Kidney (tissue), 14 donors: ENCODE data around the gene GPR55. TPM values are rescaled to one million over a fixed set of nuclear protein-coding genes. Genes with fewer than 3 reads are reported as not detected.

ENCODE experiments used
- DNase-seq, 5 donors: peaks; one replicate each; pipeline ENCODE4 v3.0.0-alpha.2; 2013 to 2020
- FAIRE-seq: peaks from 2 replicates; lab custom pipeline; 2012; peaks lifted over from hg19 to GRCh38; lab: Jason Lieb, UNC
- H3K27ac ChIP-seq, 2 donors: one replicate each; pipeline ENCODE4 v1.7.0; 2013; ENCODE audit warnings: low read depth in 2 of 2, low read length in 2 of 2, inconsistent platforms in 1 of 2
- H3K27me3 ChIP-seq: one replicate; pipeline ENCODE4 v1.7.1; 2013; ENCODE audit warnings: low read length, inconsistent platforms; ENCODE audit not compliant: control insufficient read depth, insufficient read depth
- H3K36me3 ChIP-seq, 3 donors: one replicate each; pipeline versions ENCODE4 v1.7.0 to v1.7.1; 2013; ENCODE audit warnings: low read length in 3 of 3, control low read depth in 1 of 3, inconsistent platforms in 1 of 3; ENCODE audit not compliant: insufficient read depth in 3 of 3, control insufficient read depth in 2 of 3
- H3K4me1 ChIP-seq, 3 donors: one replicate each; pipeline versions ENCODE4 v1.7.0 to v1.7.1; 2013; ENCODE audit warnings: low read length in 3 of 3, inconsistent platforms in 1 of 3, low read depth in 1 of 3; ENCODE audit not compliant: control insufficient read depth in 2 of 3, insufficient read depth in 2 of 3
- H3K4me3 ChIP-seq, 3 donors: one replicate each; pipeline versions ENCODE4 v1.7.0 to v1.8.1; 2013; ENCODE audit warnings: low read length in 3 of 3, control low read depth in 1 of 3, inconsistent platforms in 1 of 3
- H3K9ac ChIP-seq, 3 donors: one replicate each; pipeline versions ENCODE4 v1.7.0 to v1.7.1; 2013; ENCODE audit warnings: low read length in 3 of 3, control low read depth in 1 of 3, inconsistent platforms in 1 of 3
- H3K9me3 ChIP-seq, 3 donors: one replicate each; pipeline versions ENCODE4 v1.7.0 to v1.7.1; 2013; ENCODE audit warnings: low read length in 3 of 3, control low read depth in 1 of 3, inconsistent platforms in 1 of 3; ENCODE audit not compliant: control insufficient read depth in 2 of 3, insufficient read depth in 1 of 3
- CTCF ChIP-seq: IDR thresholded peaks from 3 replicates; pipeline ENCODE4 v1.5.1; 2012; ENCODE audit warnings: mild to moderate bottlenecking, moderate library complexity, borderline replicate concordance; ENCODE audit not compliant: insufficient read depth; ENCODE audit errors: extremely low read depth
- intact Hi-C: fragments of 100-400 bp; cut with DNase I; formaldehyde crosslinking; loops from one replicate; pipeline ENCODE4 v1.11.1; 2022
- polyA plus RNA-seq: library from polyadenylated mRNA; stranded (reverse); fragments of 350-450 nt; fragmentation: Illumina TruSeq; extraction: RNeasy Lipid Tissue Mini Kit (QIAGEN cat#74804); gene quantifications from one replicate; pipeline ENCODE4 v1.2.3, GENCODE V29; 2014; ENCODE audit warnings: low read depth, low replicate concordance; ENCODE audit not compliant: insufficient read depth
- total RNA-seq: library from RNA; stranded (reverse); fragmentation: NEBNext Ultra II Directional; extraction: Animal tissue kit (Norgen Biotek cat#: 25700); gene quantifications from one replicate; pipeline ENCODE4 v1.2.1, GENCODE V29; 2021
- donor health status: control.
- donor health status: control.
- donor health status: control.
- donor health status: control.
- donor health status: control.
- donor health status: DM: yes; HTN: yes; CAD: no.
- donor health status: Normal renal cell carcinoma (clear cell type).

Gene GPR55
- total and polyA plus RNA-seq, 2 donors from 2014 or later, result 0.69 TPM; not detected in 1

GRCh38 chr2:230920167-230920566 is 4.9 kb downstream of the GPR55 start:
- Histone ChIP-seq H3K36me3 (no peaks in the 10 kb centered on the region), H3K9me3 (no peaks in the 10 kb centered on the region), H3K9ac (no peak overlapping the region), H3K4me1 (no peaks in the 10 kb centered on the region), H3K27ac (no peak overlapping the region), H3K4me3 (no peak overlapping the region), H3K27me3 (no peaks in the 10 kb centered on the region)
- DNase-seq, result peak in 1 of 5 donors; percentile 18
- no peak for TF ChIP-seq CTCF
- no peak for FAIRE-seq
- intact Hi-C loops, result no loop called here

GRCh38 chr2:230919681-230920080 is 5.4 kb downstream of the GPR55 start:
- H3K9me3 ChIP-seq, result no peaks in the 10 kb centered on the region
- intact Hi-C loops, result no loop called here
- FAIRE-seq, result no peak
- DNase-seq, result no peak
- no peak overlapping the region for H3K27ac ChIP-seq
- no peaks in the 10 kb centered on the region for H3K4me1 ChIP-seq
- no peak overlapping the region for H3K9ac ChIP-seq
- no peak for TF ChIP-seq CTCF
- no peaks in the 10 kb centered on the region for H3K36me3 ChIP-seq
- H3K4me3 ChIP-seq, result no peak overlapping the region
- no peaks in the 10 kb centered on the region for H3K27me3 ChIP-seq

GRCh38 chr2:230919240-230919639 is 5.8 kb downstream of the GPR55 start:
- Histone ChIP-seq H3K4me1 (no peaks in the 10 kb centered on the region), H3K36me3 (no peaks in the 10 kb centered on the region), H3K9me3 (no peaks in the 10 kb centered on the region), H3K27ac (no peak overlapping the region), H3K4me3 (no peak overlapping the region), H3K9ac (no peak overlapping the region), H3K27me3 (no peaks in the 10 kb centered on the region)
- DNase-seq, result no peak
- peak; percentile 3 for FAIRE-seq
- TF ChIP-seq CTCF, result no peak
- intact Hi-C loops, result no loop called here

- no peaks in the 10 kb centered on the region for H3K27me3 ChIP-seq
- H3K9ac ChIP-seq, result no peak overlapping the region
- no peaks in the 10 kb centered on the region for H3K36me3 ChIP-seq
- peak in 1 of 5 donors; percentile 25 for DNase-seq
- no peak overlapping the region for H3K27ac ChIP-seq
- no peak overlapping the region for H3K4me3 ChIP-seq
- no peaks in the 10 kb centered on the region for H3K9me3 ChIP-seq
- intact Hi-C loops, result no loop called here
- H3K4me1 ChIP-seq, result no peaks in the 10 kb centered on the region
- FAIRE-seq, result no peak
- no peak for TF ChIP-seq CTCF
Measured at GRCh38 chr2:230916218-230916617, 8.8 kb downstream of the GPR55 start.
